HG03108 (cell line): ENCODE measurements around the gene MRPL27.

Experiments used
- ATAC-seq: cut with Tn5 transposase; IDR thresholded peaks from one replicate; pipeline ENCODE4 v1.9.1; 2021; ENCODE audit warnings: moderate library complexity; ENCODE audit not compliant: unreplicated experiment

Gene MRPL27

DNA sequence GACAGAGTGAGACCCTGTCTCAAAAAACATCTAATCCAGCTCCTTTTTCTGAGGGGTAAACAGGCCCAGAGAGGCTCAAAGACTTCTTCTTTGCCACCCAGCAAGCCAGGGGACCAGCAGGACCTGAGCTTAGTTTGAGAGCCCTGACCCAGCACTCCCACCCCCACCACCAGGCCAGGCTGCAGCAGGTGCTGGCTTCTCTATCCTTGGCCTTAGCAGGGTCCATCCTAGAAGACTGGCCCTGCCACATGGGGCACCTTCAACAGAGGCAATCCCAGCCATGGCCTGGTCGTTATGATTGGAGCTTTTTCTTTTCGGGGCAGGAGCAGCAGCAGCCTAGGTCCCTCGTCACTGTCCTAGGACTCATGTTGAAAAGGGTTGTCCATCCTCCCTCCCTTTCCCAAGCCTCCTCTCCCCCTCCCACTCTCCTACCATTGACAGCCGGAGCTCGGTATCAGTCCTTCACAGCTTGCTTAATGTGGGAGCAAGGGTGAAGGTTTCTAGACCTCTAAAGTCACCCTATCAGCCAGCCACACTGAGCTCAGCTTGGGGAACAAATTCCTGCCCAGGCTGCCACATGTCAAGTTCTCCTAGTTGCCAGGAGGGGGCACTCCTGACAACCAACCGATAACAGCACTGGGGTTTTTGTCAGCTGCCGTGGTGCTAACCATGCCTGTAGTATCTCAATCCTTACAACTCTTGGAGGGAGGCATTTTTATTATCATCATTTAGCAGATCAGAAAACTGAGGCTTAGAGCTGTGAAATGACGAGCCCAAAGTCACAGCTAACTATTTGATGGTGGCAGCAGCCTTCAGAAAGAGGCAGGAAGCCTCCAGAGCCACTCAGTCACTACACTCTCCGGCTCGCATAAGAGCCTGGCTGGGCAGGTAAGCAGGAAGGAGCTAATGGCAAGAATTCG lies 11.2 kb downstream of the MRPL27 start:
- ATAC-seq: no peak

DNA sequence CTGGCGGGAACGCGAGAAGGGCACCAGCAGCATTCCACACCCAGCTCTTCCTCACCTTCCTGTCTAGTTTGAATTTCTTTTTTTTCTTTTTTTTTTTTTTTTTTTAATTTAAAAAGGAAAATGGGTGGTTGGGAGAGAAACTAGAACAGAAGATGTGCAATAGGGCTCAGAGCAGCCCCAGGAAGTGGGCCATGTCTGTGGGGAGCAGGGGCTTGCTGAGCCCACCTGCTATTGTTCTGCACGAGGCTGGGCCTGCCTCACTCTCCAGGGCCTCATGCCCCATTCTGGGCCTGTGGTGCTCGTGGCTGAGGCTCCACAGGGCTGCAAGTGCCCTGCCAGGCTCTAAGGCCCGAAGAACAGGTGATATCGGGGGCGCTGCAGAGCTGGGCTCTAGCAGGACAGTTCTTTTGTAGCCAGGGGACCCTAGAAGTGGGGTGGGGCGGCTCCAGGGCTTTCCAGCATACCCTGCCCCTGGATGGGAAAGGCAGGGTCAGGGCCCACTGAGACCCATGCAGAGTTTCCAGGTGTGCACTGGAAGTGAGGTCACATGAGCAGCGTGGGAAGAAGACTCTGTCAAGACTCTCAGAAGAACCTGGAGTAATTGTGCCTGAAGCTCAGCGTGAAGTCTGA lies 12.4 kb downstream of the MRPL27 start:
- ATAC-seq: no peak

DNA sequence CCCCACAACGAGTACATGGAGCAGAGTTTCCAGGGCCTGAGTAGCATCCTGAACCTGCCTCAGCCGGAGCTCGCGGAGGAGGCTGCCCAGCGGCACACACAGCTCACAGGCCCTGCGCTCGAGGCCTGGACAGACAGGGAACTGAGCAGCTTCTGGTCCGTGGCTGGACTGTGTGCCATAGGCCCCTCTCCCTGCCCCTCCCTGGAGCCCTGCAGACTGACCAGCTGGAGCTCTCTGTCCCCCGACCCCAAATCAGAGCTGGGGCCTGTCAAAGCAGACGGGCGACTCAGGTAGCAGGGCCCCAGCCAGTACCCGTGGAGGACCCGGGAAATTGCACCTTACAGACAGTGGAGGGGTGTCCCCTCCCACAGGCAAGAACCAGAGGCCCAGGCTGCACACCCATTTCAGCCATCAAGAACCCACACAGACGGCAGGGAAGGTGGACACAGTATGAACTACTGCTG lies 13.0 kb downstream of the MRPL27 start:
- ATAC-seq: no peak

DNA sequence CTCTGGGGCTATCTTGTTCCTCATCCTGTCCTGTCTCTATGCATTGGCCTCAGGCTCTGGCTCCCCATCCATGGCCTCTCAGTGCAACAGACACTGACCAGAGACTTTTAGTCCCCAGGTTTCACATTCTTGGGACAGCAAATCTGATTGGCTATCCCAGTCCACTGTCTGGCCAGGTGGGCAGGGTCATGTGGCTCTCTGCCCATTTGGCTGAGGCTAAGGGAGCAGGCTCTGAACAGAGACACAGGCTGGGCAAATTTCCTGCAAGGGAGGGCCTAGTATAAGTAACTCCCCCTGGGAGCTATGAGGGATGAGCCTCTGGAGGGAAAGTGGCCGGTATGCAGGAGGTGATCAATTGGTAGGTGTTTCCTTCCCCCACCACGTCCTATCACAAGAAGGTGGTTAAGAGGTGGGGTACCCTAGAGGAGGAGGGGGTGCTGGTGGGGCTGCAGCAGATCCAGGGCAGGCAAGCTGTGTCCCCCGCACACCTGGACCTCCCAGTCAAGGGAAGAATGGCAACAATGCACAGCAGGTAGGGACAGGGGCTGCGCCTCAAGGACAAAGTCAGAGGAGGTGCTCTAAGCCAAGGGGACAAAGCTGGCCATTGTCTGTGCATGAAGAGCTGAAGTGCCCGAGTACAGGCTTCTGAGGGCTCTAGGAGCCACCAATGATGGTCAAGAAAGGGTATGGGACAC lies 13.8 kb downstream of the MRPL27 start:
- no peak for ATAC-seq

DNA sequence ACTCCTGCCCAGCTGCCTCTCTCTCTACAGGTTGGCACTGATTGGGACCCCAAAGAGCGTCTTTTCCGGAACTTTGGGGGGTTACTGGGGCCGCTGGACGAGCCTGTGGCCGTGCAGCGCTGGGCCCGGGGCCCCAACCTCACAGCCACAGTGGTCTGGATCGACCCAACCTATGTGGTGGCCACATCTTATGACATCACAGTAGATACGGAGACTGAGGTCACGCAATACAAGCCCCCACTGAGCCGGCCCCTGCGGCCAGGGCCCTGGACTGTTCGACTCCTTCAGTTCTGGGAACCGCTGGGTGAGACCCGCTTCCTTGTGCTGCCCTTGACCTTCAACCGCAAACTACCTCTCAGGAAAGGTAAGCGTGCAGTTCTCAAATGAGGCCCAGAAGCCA lies 14.8 kb downstream of the MRPL27 start:
- ATAC-seq: no peak

DNA sequence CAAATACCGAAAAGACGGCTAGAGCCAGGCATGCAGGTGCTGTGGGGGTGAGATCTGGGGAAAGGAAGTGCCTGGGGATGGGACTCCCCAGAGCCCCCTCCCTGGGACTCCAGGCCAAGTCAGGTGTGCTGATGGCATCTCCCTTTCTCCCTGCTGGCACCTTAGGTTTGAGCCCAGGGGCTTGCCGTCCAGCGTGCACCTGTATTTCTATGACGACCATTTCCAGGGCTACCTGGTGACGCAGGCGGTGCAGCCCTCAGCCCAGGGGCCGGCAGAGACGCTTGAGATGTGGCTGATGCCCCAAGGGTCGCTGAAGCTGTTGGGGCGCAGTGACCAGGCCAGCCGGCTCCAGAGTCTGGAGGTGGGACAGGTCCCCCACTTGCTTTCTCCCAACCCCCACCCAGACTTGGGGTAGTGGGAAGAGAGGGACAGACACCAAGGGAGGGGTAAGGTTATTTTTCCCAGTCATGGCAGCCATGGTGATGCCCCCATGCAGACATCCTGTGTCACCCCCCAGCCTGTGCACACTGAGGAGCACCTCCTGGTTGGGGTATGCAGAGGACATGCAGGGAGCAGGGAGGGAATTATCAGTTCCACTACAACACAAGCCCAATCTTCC lies 16.0 kb downstream of the MRPL27 start:
- ATAC-seq: no peak

DNA sequence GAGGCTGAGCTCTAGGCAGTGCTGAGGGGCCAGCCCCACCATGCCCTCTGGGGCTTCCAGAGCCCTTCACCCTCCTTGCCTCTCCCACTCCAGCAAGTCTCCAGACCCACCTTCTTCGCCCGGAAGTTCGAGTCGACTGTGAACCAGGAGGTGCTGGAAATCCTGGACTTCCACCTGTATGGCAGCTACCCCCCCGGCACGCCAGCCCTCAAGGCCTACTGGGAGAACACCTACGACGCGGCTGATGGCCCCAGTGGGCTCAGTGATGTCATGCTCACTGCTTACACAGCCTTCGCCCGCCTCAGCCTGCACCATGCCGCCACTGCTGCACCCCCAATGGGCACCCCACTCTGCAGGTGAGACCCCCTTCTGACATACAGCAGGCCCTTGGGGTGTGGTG lies 16.6 kb downstream of the MRPL27 start:
- no peak for ATAC-seq

DNA sequence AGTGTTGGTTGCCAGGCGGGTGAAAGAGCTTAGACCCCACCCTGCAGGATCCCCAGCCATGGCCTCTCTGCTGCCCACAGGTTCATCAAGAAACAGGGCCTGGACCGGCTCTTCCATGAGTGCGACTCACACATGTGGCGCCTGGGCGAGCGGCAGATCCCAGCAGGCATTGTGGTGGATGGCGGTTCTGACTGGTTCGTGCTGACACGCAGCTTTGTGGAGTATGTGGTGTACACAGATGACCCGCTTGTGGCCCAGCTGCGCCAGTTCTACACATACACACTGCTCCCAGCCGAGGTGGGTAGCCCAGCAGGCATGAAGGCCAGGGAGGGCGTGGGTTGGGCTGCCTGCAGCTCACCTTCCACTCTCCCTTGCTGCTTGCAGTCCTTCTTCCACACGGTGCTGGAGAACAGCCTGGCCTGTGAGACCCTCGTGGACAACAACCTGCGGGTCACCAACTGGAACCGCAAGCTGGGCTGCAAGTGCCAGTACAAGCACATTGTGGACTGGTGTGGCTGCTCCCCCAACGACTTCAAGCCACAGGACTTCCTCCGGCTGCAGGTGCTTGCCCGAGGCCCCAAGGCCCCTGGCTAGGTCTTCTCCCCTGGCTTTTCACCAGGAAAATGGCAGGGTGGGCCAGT lies 17.2 kb downstream of the MRPL27 start:
- ATAC-seq: no peak

DNA sequence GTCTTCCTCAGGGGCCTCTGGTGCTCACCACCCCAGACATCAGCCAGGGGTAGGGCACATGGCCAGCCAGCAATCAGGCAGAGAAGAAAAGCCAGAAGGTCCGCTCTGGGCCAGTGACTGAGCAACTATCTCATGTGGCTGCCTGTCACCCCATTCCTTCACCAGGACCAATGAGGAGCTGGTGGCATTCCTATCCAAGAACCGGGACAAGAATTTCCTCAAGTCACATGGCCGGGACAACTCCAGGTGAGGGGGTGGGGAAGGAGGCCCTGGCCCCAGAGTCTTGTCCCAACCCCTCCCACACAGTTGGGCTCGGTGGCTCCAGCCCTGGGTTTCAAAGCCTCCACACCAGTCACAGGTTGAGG lies 17.7 kb downstream of the MRPL27 start:
- no peak for ATAC-seq

DNA sequence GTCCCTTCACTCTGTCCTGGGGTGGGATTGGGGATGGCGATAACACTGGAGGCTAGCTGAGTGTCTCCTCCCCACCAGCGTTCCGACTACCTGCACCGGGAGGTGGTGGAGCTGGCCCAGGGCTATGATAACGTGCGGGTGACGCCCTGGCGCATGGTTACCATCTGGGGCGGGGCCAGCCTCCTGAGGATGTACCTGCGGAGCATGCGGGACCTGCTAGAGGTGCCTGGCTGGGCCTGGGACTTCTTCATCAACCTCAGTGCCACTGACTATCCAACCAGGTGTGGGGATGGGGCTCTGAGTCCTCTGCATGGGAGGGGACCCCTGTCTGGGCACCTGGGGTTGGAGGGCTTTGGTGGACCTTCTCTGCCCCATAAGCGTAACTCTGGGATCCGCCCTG lies 18.2 kb downstream of the MRPL27 start:
- no peak for ATAC-seq

DNA sequence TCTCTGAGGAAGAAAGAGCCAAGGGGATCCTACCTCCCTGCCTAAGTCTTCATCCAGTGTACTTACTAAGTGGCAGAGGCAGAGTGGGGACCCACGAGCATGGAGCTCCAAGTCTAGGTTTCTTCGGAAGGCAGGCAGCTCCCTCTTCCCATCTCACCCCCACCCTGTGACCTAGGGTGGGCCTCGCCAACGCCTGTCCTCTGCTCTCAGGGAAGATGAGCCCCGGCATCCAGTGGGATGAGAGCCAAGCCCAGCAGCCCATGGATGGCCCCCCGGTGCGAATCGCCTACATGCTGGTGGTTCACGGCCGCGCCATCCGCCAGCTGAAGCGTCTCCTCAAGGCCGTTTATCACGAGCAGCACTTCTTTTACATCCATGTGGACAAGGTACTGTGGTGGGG lies 18.8 kb downstream of the MRPL27 start:
- no peak for ATAC-seq

DNA sequence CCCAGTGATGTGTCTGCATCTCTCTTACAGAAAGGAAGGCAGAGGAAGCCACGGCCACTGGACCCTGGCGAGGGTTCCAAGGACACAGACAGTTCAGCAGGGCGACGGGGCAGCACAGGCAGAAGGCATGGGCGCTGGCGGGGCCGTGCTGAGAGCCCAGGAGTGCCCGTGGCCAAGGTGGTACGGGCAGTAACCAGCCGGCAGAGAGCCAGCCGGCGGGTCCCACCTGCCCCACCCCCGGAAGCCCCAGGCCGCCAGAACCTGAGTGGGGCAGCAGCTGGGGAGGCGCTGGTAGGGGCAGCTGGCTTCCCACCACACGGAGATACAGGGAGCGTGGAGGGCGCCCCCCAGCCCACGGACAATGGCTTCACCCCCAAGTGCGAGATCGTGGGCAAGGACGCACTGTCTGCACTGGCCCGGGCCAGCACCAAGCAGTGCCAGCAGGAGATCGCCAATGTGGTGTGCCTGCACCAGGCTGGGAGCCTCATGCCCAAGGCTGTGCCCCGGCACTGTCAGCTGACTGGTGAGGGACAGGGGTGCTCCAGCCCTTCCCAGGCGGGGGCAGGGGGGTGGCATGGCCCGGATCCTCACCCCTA lies 19.3 kb downstream of the MRPL27 start:
- no peak for ATAC-seq

DNA sequence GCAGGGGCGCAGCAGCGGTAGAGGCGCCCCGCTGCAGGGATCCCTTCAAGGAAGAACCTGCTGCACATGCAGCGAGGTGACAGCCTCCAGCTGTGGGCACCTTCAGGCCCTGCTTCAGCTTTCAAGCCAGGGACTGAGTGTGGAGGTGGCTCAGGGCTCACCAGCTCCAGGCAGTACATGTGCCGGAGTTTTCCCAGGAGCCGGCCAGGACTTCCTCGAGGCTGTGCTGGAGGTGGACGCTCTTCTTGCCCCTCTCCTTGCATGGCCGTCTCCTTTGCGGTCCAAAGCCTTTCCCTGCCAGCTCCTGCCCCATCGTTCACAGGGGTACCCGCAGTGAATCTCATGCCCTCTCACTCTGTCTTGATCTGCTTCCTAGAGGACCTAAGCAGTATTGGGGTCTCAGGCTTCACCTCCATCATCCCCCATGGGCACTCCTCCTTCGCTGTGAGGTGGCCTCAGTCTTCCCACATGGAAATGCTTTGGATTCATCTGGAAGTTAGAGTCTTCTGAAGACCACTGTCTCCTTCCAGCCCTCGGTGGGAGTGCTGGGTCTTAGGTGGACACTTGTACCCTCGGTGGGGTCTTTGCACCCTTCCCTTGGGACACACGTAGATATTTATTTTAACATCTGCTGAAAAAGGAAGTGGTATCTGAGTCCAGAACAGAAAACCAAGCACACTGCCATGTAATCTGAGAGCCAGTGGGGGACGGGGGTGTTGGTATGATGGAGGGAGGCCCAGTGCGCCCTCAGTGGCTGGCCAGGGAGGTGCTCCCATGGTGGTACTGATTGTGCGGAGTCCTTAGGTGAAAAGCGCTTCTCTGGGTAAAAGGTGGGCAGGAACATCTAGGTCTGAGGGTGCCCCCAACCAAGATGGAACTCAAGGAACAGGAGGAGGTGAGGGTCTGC lies 20.0 kb downstream of the MRPL27 start:
- ATAC-seq: no peak

DNA sequence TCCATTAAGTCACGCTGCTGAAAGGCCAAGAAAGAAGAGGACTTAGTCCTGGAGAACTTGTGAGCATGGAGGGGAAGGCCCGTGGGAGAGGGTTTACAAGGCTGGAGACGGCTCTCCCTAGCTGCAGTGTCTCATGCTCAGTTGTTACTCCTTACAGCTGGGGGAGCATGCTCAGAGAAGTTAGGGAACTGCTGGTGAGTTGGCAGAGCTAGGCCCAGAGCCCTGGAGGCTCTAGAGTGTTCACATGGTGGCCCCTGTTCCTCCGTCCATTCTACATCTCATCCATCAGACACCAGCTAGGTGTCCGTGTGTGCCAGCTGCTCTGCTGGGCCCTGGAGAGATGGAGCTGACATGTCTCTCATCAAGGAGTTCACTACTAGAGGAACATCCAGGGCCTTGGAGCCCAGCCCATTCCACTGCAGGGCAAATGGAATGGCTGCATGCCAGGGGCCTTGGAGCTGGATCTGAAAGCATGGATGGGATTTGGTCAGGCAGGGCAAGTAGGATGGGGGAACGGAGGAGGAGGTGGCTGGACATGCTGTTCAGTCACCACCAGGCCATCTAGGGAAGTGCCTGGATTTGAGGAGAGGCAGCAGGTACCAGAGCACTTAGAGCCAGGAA lies 20.8 kb downstream of the MRPL27 start:
- no peak for ATAC-seq

DNA sequence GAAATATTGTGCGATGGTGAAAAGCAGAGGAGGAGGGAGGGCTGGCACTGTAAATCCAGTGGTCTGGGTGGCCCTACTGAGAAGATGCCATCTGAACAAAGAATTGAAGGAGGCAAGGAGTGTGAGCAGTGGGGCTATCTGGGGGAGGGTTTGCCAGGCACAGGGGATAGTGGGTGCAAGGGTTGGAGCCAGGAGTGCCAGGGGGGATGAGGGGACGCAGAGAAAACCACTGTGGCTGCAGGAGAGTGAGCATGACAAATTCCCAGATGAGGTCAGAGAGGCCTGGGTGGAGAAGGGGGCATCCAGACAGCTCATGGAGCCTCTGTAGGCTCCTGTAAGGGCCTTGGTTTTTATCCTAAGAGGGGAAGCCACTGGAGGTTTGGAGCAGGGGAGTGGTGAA lies 22.3 kb downstream of the MRPL27 start:
- no peak for ATAC-seq

DNA sequence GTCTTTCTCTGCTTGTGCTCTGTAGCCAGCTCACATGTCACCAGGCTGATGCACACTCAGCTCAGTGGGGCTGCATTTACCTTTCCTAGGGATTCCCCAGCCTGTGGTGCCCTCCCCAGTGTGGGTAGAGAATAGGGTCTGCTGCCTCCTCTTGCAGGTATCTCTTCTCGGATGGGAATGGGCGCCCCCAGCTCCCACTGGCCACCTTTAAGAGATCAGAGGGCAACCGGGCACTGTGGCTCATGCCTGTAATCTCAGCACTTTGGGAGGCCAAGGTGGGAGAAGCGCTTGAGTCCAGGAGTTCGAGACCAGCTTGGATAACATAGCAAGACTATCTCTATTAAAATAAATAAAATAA lies 23.8 kb downstream of the MRPL27 start:
- ATAC-seq: no peak

DNA sequence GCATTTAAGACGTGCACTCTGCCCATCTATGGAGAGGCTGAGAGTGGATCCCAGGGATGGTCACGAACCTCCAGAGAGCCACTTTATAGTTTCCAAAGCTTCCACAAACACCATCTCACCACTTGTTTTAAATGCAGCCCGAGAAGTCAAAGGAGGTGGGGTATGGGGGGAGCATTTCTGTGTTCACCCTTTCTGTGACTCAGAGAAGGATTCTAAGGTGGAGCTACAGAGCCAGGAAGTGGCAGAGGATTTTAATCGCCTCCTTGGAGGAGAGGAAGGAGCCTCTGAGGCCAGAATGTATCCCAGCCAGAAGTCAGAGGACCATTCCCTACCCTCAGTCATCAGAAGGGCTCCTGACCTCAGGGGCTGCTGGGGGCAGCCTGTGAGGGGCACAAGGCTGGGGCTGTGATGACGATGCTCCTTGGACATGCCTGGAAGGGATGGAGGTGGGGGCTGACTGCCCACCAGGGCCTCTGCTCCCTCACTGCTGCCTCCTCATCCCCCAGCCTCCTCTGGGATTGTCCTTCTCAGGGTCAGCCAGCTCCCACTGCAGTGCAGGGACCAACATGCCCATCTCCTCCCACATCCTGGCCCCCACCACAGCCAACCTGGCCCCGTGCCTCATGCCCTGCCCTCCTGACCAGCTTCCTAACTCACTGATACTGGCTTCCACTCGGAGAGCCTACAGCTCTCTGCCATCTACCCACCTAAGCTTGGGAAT lies 24.3 kb downstream of the MRPL27 start:
- no peak for ATAC-seq

DNA sequence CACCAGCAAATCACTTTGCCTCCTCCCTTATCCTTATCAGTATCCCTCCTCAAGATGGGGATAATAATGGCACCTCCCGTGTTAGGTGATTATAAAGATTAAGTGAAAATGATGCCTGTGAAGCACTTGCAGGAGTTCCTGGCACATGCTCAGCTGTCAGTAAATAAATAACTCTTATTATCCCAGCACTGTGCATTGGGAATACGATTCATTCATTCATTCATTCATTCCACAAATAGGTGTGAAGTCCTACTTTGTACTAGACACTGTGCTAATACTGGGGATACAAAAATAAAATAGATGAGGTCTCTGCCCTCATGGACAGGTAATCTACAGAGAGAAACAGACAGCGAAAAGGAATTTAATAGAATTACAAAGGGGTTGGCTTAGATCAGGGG lies 25.1 kb downstream of the MRPL27 start:
- ATAC-seq: no peak
